Mucosa of stomach (tissue), 1 donor: ENCODE data around the gene MYBPHL.
"Not testable (repeated sequence)": the region's sequence is repeated elsewhere in the genome, so short reads cannot be mapped to it uniquely, and the experiment has no call there.

ENCODE experiments used
- H3K27me3 ChIP-seq: one replicate; pipeline ENCODE4 v1.7.0; 2013; ENCODE audit warnings: mild to moderate bottlenecking, low read length; ENCODE audit not compliant: control insufficient read depth, insufficient read depth
- H3K36me3 ChIP-seq: one replicate; pipeline ENCODE4 v1.7.0; 2013; ENCODE audit warnings: low read length; ENCODE audit not compliant: control insufficient read depth, insufficient read depth
- H3K4me1 ChIP-seq: one replicate; pipeline ENCODE4 v1.7.0; 2013; ENCODE audit warnings: mild to moderate bottlenecking, low read length; ENCODE audit not compliant: control insufficient read depth, insufficient read depth
- H3K4me3 ChIP-seq: one replicate; pipeline ENCODE4 v1.7.0; 2013; ENCODE audit warnings: low read length
- H3K9ac ChIP-seq: one replicate; pipeline ENCODE4 v1.7.0; 2013; ENCODE audit warnings: mild to moderate bottlenecking, low read length, moderate library complexity
- H3K9me3 ChIP-seq: one replicate; pipeline ENCODE4 v1.7.0; 2013; ENCODE audit warnings: mild to moderate bottlenecking, low read length, moderate library complexity; ENCODE audit not compliant: control insufficient read depth
- donor health status: Pancreatic carcinoma.

The MYBPHL gene

DNA sequence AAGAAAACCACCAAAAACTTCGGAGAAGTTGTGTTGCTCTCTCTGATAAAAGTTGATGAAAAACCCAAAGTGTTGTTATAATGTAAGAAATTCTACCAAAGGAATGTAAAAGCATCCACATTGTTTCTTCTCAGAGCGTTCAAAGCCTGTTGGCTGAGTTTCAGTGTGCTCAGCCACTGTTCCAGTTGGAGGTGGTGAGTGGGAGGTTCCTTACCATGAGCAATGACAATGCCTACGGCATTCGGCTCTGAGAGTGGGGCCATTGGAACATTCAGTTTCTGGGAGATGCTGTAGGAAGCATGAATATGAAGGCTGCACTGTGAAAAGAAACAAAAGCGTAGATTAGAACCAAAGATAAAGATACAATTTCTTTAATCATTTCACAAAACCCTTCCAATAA lies 20.5 kb upstream of the MYBPHL start:
- H3K9ac ChIP-seq = no peak overlapping the region

GRCh38 chr1:109322974-109323373 lies 16.2 kb upstream of the MYBPHL start:
- H3K36me3 ChIP-seq = peaks cover 10% of the 10 kb centered on the region
- no peak overlapping the region for H3K4me3 ChIP-seq
- H3K9ac ChIP-seq = no peak overlapping the region
- no peaks in the 10 kb centered on the region for H3K4me1 ChIP-seq
- no peaks in the 10 kb centered on the region for H3K9me3 ChIP-seq
- no peaks in the 10 kb centered on the region for H3K27me3 ChIP-seq

More for the DNA sequence above, 20.5 kb upstream of the MYBPHL start:
- Histone ChIP-seq H3K4me1 (no peaks in the 10 kb centered on the region), H3K27me3 (no peaks in the 10 kb centered on the region), H3K4me3 (no peak overlapping the region), H3K9me3 (no peaks in the 10 kb centered on the region), H3K36me3 (no peaks in the 10 kb centered on the region)

- Histone ChIP-seq H3K27me3 (no peaks in the 10 kb centered on the region), H3K4me1 (no peaks in the 10 kb centered on the region), H3K4me3 (no peak overlapping the region), H3K36me3 (peaks cover 10% of the 10 kb centered on the region), H3K9ac (no peak overlapping the region), H3K9me3 (no peaks in the 10 kb centered on the region)
These were observed 12.3 kb upstream of the MYBPHL start for GRCh38 chr1:109319114-109319513.

- peaks cover 5% of the 10 kb centered on the region for H3K36me3 ChIP-seq
- no peaks in the 10 kb centered on the region for H3K9me3 ChIP-seq
- no peak overlapping the region for H3K9ac ChIP-seq
- H3K27me3 ChIP-seq = no peaks in the 10 kb centered on the region
- no peak overlapping the region for H3K4me3 ChIP-seq
- no peaks in the 10 kb centered on the region for H3K4me1 ChIP-seq
These were observed 9.7 kb upstream of the MYBPHL start for GRCh38 chr1:109316506-109316905.

DNA sequence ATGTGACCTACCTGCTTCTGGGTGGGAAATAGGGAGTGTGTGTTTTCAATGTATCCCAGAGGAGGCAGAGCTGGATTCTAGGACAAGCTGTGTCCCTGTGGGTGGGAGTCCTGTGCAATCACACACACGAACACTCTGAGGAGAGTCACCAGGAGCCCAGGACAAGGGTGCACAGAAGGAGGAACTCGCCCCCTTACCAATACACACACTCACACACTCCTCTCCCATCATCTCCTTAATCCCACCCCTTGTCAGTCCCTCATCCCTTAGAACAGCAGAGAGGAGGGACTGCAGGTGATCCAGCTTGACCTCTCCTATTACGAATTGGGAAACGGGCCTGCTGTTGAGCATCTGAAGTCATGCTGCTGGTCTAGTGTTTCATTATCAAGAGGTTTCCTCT lies 8.5 kb upstream of the MYBPHL start:
- H3K36me3 ChIP-seq = no peaks in the 10 kb centered on the region
- H3K9me3 ChIP-seq = no peaks in the 10 kb centered on the region
- H3K27me3 ChIP-seq = no peaks in the 10 kb centered on the region
- no peaks in the 10 kb centered on the region for H3K4me1 ChIP-seq
- no peak overlapping the region for H3K9ac ChIP-seq
- H3K4me3 ChIP-seq = no peak overlapping the region

- H3K27me3 ChIP-seq = no peaks in the 10 kb centered on the region
- H3K9ac ChIP-seq = no peak overlapping the region
- H3K4me3 ChIP-seq = no peak overlapping the region
- no peaks in the 10 kb centered on the region for H3K36me3 ChIP-seq
- no peaks in the 10 kb centered on the region for H3K9me3 ChIP-seq
- no peaks in the 10 kb centered on the region for H3K4me1 ChIP-seq
These were observed 8.0 kb upstream of the MYBPHL start for GRCh38 chr1:109314795-109315194.

GRCh38 chr1:109312978-109313775 lies 6.4 kb upstream of the MYBPHL start:
- H3K9ac ChIP-seq = no peak overlapping the region
- H3K9me3 ChIP-seq = no peaks in the 10 kb centered on the region
- no peaks in the 10 kb centered on the region for H3K27me3 ChIP-seq
- H3K4me1 ChIP-seq = no peaks in the 10 kb centered on the region
- no peaks in the 10 kb centered on the region for H3K36me3 ChIP-seq
- no peak overlapping the region for H3K4me3 ChIP-seq

- Histone ChIP-seq H3K4me3 (no peak overlapping the region), H3K9ac (no peak overlapping the region), H3K9me3 (no peaks in the 10 kb centered on the region), H3K27me3 (no peaks in the 10 kb centered on the region), H3K36me3 (no peaks in the 10 kb centered on the region), H3K4me1 (peaks cover 7% of the 10 kb centered on the region)
These were observed 5.4 kb upstream of the MYBPHL start for GRCh38 chr1:109312246-109312645.

DNA sequence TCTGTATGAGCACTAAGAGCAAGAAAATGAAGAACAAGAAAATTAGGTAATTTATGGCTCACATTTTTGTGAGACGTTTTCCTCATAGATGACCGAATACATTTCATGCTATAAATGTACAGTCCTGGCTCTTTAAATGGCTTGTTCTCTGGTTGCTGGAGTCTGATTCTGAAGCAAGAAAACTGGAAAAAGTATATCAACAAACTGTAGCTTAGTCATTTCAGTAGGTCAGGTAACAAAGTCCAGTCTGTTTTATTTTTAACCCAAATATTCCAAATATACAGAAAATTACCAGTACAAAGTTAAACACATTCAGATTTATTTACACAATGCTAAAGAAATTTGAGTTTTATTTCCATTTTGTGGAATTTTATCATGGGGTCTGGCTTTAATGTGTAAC lies 2.5 kb upstream of the MYBPHL start:
- H3K4me1 ChIP-seq = peaks cover 13% of the 10 kb centered on the region
- no peak overlapping the region for H3K9ac ChIP-seq
- H3K4me3 ChIP-seq = no peak overlapping the region
- H3K27me3 ChIP-seq = no peaks in the 10 kb centered on the region
- no peaks in the 10 kb centered on the region for H3K36me3 ChIP-seq
- H3K9me3 ChIP-seq = no peaks in the 10 kb centered on the region

- Histone ChIP-seq H3K9ac (no peak overlapping the region), H3K4me3 (no peak overlapping the region), H3K4me1 (peaks cover 13% of the 10 kb centered on the region), H3K36me3 (no peaks in the 10 kb centered on the region), H3K27me3 (no peaks in the 10 kb centered on the region), H3K9me3 (no peaks in the 10 kb centered on the region)
These were observed 637 bp upstream of the MYBPHL start for GRCh38 chr1:109307274-109308021.

DNA sequence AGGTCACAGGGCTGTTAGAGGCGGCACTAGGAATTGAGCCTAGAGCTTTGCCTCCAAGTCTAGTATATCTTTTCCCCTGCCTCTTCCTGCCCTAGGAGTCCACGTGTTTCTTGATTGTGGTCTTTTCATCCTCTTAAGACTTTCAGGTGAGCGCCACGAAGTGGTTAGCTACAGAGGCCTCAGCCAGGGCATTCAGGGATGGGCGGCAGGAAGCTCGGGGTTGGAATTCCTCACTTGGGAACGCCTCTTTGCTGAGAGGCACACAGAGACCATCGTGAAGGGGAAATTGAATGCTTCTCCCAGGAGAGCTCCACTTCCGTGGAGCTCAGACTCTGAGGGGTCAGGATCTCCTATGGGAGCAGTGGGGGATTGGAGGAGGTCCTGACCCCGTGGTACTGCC lies 820 bp downstream of the MYBPHL start:
- peaks cover 13% of the 10 kb centered on the region for H3K4me1 ChIP-seq
- not testable (repeated sequence) for H3K36me3 ChIP-seq, H3K27me3 ChIP-seq, H3K9ac ChIP-seq, H3K9me3 ChIP-seq, H3K4me3 ChIP-seq

DNA sequence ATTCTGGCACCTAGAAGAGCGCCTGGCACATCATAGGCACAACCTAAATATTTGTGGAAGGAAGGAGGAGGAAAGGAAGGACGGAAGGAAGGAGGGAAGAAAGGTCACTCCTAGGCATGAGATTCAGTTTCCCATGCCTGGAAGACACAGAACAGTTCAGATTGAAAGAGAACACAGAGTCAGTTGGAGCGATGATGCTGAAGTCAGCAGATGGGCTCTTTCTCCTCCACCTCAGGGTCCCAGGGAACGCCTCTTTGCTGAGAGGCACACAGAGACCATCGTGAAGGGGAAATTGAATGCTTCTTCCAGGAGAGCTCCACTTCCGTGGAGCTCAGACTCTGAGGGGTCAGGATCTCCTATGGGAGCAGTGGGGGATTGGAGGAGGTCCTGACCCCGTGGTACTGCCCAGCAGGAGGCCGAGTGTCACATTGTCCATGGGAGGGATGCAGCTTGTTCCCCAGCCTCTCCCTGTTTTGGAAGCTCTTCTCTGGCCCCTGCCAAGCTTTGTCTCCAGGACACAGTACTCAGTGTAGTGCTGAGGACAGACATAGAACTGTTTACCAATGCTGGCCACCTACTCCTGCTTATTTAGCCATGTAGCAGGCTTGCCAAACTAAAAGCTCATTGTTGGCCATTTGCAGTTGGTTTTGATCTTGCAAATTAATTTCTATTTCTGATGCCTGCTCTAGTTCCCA lies 2.4 kb downstream of the MYBPHL start:
- Histone ChIP-seq H3K4me1 (peaks cover 13% of the 10 kb centered on the region), H3K4me3 (no peak overlapping the region), H3K36me3 (no peaks in the 10 kb centered on the region), H3K9me3 (no peaks in the 10 kb centered on the region), H3K9ac (no peak overlapping the region), H3K27me3 (no peaks in the 10 kb centered on the region)
